Measurements from ENCODE around the gene ICOSLG.
"Not testable (repeated sequence)": the region's sequence is repeated elsewhere in the genome, so short reads cannot be mapped to it uniquely, and the experiment has no call there.

ICOSLG gene

GRCh38 chr21:44240842-44241241 is at the start of gene ICOSLG:
ICOSLG (minus strand) TSS chr21:44240943; CDS start chr21:44240817, 126 bp downstream.
- H3K27ac ChIP-seq (ENCODE audit: low read depth, low read length); H3K9ac ChIP-seq (ENCODE audit: low read depth in 1 of 2, low read length in 2 of 2); H3K4me3 ChIP-seq (ENCODE audit: low read depth in 1 of 2, low read length in 2 of 2); H3K36me3 ChIP-seq (ENCODE audit: control insufficient read depth in 1 of 2, insufficient read depth in 2 of 2, low read length in 2 of 2); H3K27me3 ChIP-seq (ENCODE audit: control insufficient read depth in 1 of 2, insufficient read depth in 2 of 2, low read length in 2 of 2); H3K4me1 ChIP-seq (ENCODE audit: control insufficient read depth in 1 of 2, insufficient read depth in 2 of 2, low read length in 2 of 2); H3K9me3 ChIP-seq (ENCODE audit: control insufficient read depth in 1 of 2, low read length in 2 of 2): not testable (repeated sequence)

DNA sequence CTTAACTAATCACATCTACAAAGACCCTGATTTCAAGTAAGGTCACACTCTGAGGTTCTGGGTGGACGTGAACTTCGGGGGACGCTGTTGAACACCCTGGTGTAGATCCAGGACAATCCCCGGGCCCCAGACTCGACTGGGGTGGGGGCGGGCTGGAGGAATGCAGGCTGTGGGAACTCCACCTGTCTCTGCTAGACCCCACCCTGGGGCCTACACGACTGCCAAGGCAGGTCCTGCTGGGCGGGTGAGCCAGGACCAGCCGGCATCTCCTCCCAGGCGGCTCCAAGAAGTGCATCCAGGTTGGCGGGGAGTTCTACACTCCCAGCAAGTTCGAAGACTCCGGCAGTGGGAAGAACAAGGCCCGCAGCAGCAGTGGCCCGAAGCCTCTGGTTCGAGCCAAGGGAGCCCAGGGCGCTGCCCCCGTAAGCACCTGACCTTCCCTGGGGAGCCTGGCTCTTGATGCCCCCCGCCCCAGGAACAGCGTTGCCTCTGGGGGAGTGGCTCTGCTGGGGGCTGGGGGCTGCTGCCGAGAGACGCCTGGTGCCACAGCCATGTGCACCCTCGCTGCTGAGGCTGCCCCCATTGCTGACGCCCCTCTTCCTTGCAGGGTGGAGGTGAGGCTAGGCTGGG is 48.8 kb upstream of the ICOSLG start:
- H3K9me3 ChIP-seq (ENCODE audit: control insufficient read depth in 1 of 2, low read length in 2 of 2) = no peaks in the 10 kb centered on the region
- H3K27me3 ChIP-seq (ENCODE audit: control insufficient read depth in 1 of 2, insufficient read depth in 2 of 2, low read length in 2 of 2) = no peaks in the 10 kb centered on the region
- no peak overlapping the region for H3K9ac ChIP-seq (ENCODE audit: low read depth in 1 of 2, low read length in 2 of 2)
- no peaks in the 10 kb centered on the region for H3K4me1 ChIP-seq (ENCODE audit: control insufficient read depth in 1 of 2, insufficient read depth in 2 of 2, low read length in 2 of 2)
- H3K27ac ChIP-seq (ENCODE audit: low read depth, low read length) = no peak overlapping the region
- no peak overlapping the region for H3K4me3 ChIP-seq (ENCODE audit: low read depth in 1 of 2, low read length in 2 of 2)
- no peaks in the 10 kb centered on the region for H3K36me3 ChIP-seq (ENCODE audit: control insufficient read depth in 1 of 2, insufficient read depth in 2 of 2, low read length in 2 of 2)

- H3K4me3 ChIP-seq (ENCODE audit: low read depth in 1 of 2, low read length in 2 of 2) = no peak overlapping the region
- no peaks in the 10 kb centered on the region for H3K36me3 ChIP-seq (ENCODE audit: control insufficient read depth in 1 of 2, insufficient read depth in 2 of 2, low read length in 2 of 2)
- no peaks in the 10 kb centered on the region for H3K9me3 ChIP-seq (ENCODE audit: control insufficient read depth in 1 of 2, low read length in 2 of 2)
- H3K4me1 ChIP-seq (ENCODE audit: control insufficient read depth in 1 of 2, insufficient read depth in 2 of 2, low read length in 2 of 2) = no peaks in the 10 kb centered on the region
- no peak overlapping the region for H3K9ac ChIP-seq (ENCODE audit: low read depth in 1 of 2, low read length in 2 of 2)
- no peaks in the 10 kb centered on the region for H3K27me3 ChIP-seq (ENCODE audit: control insufficient read depth in 1 of 2, insufficient read depth in 2 of 2, low read length in 2 of 2)
- H3K27ac ChIP-seq (ENCODE audit: low read depth, low read length) = no peak overlapping the region
Measured at GRCh38 chr21:44288251-44289110, 47.7 kb upstream of the ICOSLG start.

GRCh38 chr21:44286716-44287632 is 46.2 kb upstream of the ICOSLG start:
- H3K4me1 ChIP-seq (ENCODE audit: control insufficient read depth in 1 of 2, insufficient read depth in 2 of 2, low read length in 2 of 2) = no peaks in the 10 kb centered on the region
- H3K9me3 ChIP-seq (ENCODE audit: control insufficient read depth in 1 of 2, low read length in 2 of 2) = no peaks in the 10 kb centered on the region
- H3K27ac ChIP-seq (ENCODE audit: low read depth, low read length) = no peak overlapping the region
- no peaks in the 10 kb centered on the region for H3K36me3 ChIP-seq (ENCODE audit: control insufficient read depth in 1 of 2, insufficient read depth in 2 of 2, low read length in 2 of 2)
- no peak overlapping the region for H3K4me3 ChIP-seq (ENCODE audit: low read depth in 1 of 2, low read length in 2 of 2)
- H3K27me3 ChIP-seq (ENCODE audit: control insufficient read depth in 1 of 2, insufficient read depth in 2 of 2, low read length in 2 of 2) = no peaks in the 10 kb centered on the region
- no peak overlapping the region for H3K9ac ChIP-seq (ENCODE audit: low read depth in 1 of 2, low read length in 2 of 2)

GRCh38 chr21:44286086-44286715 is 45.5 kb upstream of the ICOSLG start:
- H3K4me1 ChIP-seq (ENCODE audit: control insufficient read depth in 1 of 2, insufficient read depth in 2 of 2, low read length in 2 of 2) = no peaks in the 10 kb centered on the region
- H3K9ac ChIP-seq (ENCODE audit: low read depth in 1 of 2, low read length in 2 of 2) = no peak overlapping the region
- H3K27me3 ChIP-seq (ENCODE audit: control insufficient read depth in 1 of 2, insufficient read depth in 2 of 2, low read length in 2 of 2) = no peaks in the 10 kb centered on the region
- no peaks in the 10 kb centered on the region for H3K36me3 ChIP-seq (ENCODE audit: control insufficient read depth in 1 of 2, insufficient read depth in 2 of 2, low read length in 2 of 2)
- H3K9me3 ChIP-seq (ENCODE audit: control insufficient read depth in 1 of 2, low read length in 2 of 2) = no peaks in the 10 kb centered on the region
- H3K4me3 ChIP-seq (ENCODE audit: low read depth in 1 of 2, low read length in 2 of 2) = no peak overlapping the region
- no peak overlapping the region for H3K27ac ChIP-seq (ENCODE audit: low read depth, low read length)

GRCh38 chr21:44285138-44285992 is 44.6 kb upstream of the ICOSLG start, which contains the start of gene AIRE:
AIRE (plus strand) TSS chr21:44285876; CDS start chr21:44286007, 131 bp downstream.
- H3K4me3 ChIP-seq (ENCODE audit: low read depth in 1 of 2, low read length in 2 of 2) = no peak within 1 kb of the TSS
- H3K9me3 ChIP-seq (ENCODE audit: control insufficient read depth in 1 of 2, low read length in 2 of 2) = no peaks in the 10 kb centered on the region
- no peaks in the 10 kb centered on the region for H3K4me1 ChIP-seq (ENCODE audit: control insufficient read depth in 1 of 2, insufficient read depth in 2 of 2, low read length in 2 of 2)
- H3K27ac ChIP-seq (ENCODE audit: low read depth, low read length) = no peak within 1 kb of the TSS
- H3K27me3 ChIP-seq (ENCODE audit: control insufficient read depth in 1 of 2, insufficient read depth in 2 of 2, low read length in 2 of 2) = no peaks in the 10 kb centered on the region
- H3K36me3 ChIP-seq (ENCODE audit: control insufficient read depth in 1 of 2, insufficient read depth in 2 of 2, low read length in 2 of 2) = no peaks in the 10 kb centered on the region
- H3K9ac ChIP-seq (ENCODE audit: low read depth in 1 of 2, low read length in 2 of 2) = no peak within 1 kb of the TSS

GRCh38 chr21:44283948-44284347 is 43.2 kb upstream of the ICOSLG start:
- no peaks in the 10 kb centered on the region for H3K27me3 ChIP-seq (ENCODE audit: control insufficient read depth in 1 of 2, insufficient read depth in 2 of 2, low read length in 2 of 2)
- H3K27ac ChIP-seq (ENCODE audit: low read depth, low read length) = no peak overlapping the region
- H3K9ac ChIP-seq (ENCODE audit: low read depth in 1 of 2, low read length in 2 of 2) = no peak overlapping the region
- no peaks in the 10 kb centered on the region for H3K4me1 ChIP-seq (ENCODE audit: control insufficient read depth in 1 of 2, insufficient read depth in 2 of 2, low read length in 2 of 2)
- no peak overlapping the region for H3K4me3 ChIP-seq (ENCODE audit: low read depth in 1 of 2, low read length in 2 of 2)
- no peaks in the 10 kb centered on the region for H3K36me3 ChIP-seq (ENCODE audit: control insufficient read depth in 1 of 2, insufficient read depth in 2 of 2, low read length in 2 of 2)
- no peaks in the 10 kb centered on the region for H3K9me3 ChIP-seq (ENCODE audit: control insufficient read depth in 1 of 2, low read length in 2 of 2)

- not testable (repeated sequence) for H3K36me3 ChIP-seq (ENCODE audit: control insufficient read depth in 1 of 2, insufficient read depth in 2 of 2, low read length in 2 of 2); H3K27ac ChIP-seq (ENCODE audit: low read depth, low read length); H3K4me1 ChIP-seq (ENCODE audit: control insufficient read depth in 1 of 2, insufficient read depth in 2 of 2, low read length in 2 of 2); H3K9me3 ChIP-seq (ENCODE audit: control insufficient read depth in 1 of 2, low read length in 2 of 2); H3K4me3 ChIP-seq (ENCODE audit: low read depth in 1 of 2, low read length in 2 of 2); H3K9ac ChIP-seq (ENCODE audit: low read depth in 1 of 2, low read length in 2 of 2); H3K27me3 ChIP-seq (ENCODE audit: control insufficient read depth in 1 of 2, insufficient read depth in 2 of 2, low read length in 2 of 2)
Measured at GRCh38 chr21:44283211-44283785, 42.6 kb upstream of the ICOSLG start.

GRCh38 chr21:44282370-44282769 is 41.6 kb upstream of the ICOSLG start:
- H3K27ac ChIP-seq (ENCODE audit: low read depth, low read length) = no peak overlapping the region
- H3K4me1 ChIP-seq (ENCODE audit: control insufficient read depth in 1 of 2, insufficient read depth in 2 of 2, low read length in 2 of 2) = no peaks in the 10 kb centered on the region
- H3K4me3 ChIP-seq (ENCODE audit: low read depth in 1 of 2, low read length in 2 of 2) = no peak overlapping the region
- H3K27me3 ChIP-seq (ENCODE audit: control insufficient read depth in 1 of 2, insufficient read depth in 2 of 2, low read length in 2 of 2) = no peaks in the 10 kb centered on the region
- H3K36me3 ChIP-seq (ENCODE audit: control insufficient read depth in 1 of 2, insufficient read depth in 2 of 2, low read length in 2 of 2) = no peaks in the 10 kb centered on the region
- no peak overlapping the region for H3K9ac ChIP-seq (ENCODE audit: low read depth in 1 of 2, low read length in 2 of 2)
- no peaks in the 10 kb centered on the region for H3K9me3 ChIP-seq (ENCODE audit: control insufficient read depth in 1 of 2, low read length in 2 of 2)
